ENCODE data around the gene MUC6.

DNA sequence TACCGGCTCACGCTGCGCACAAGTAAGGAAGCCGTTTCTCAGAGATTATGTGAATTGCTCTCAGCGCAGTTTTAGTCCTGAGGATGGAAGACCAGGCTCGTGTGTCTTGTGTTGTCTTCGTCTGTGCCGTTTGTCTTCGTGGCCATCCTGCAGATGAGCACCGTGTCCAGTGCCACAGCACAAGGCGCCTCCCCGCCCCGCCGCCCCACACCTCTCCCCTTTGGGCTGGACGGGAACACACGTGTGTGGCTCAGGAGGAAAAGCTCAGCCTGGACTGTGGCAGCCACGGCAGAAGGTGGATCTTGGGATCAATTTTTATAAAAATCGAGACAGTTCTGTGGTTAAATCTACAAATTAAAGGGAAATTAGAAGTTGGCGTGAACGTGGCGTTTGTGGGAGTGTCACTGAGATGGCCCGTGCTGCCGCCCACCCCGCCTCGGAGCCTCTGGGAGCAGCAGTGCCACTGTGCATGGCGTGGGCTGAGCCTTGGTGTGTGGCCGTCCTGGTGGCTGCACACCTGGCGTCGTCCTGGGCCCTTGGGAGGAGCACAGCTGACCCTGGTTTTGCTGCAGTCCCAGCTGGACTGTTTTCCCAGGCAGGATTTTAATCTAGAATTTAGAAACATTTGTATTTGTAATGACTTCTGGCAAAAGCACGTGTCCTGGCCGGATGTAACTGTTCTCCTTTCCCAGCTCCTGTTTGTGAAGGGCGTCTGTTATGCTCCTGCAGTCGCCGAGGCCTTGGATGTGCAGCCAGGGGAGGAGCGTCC is 25.8 kb downstream of the MUC6 start:
- TF ChIP-seq POLR2AphosphoS5 (IDR thresholded peaks at IDR 0.05; ENCODE audit: low read depth, low read length): no peak
- no peak for TF ChIP-seq TCF12 (IDR thresholded peaks at IDR 0.05)
- TF ChIP-seq, protein P1, sequence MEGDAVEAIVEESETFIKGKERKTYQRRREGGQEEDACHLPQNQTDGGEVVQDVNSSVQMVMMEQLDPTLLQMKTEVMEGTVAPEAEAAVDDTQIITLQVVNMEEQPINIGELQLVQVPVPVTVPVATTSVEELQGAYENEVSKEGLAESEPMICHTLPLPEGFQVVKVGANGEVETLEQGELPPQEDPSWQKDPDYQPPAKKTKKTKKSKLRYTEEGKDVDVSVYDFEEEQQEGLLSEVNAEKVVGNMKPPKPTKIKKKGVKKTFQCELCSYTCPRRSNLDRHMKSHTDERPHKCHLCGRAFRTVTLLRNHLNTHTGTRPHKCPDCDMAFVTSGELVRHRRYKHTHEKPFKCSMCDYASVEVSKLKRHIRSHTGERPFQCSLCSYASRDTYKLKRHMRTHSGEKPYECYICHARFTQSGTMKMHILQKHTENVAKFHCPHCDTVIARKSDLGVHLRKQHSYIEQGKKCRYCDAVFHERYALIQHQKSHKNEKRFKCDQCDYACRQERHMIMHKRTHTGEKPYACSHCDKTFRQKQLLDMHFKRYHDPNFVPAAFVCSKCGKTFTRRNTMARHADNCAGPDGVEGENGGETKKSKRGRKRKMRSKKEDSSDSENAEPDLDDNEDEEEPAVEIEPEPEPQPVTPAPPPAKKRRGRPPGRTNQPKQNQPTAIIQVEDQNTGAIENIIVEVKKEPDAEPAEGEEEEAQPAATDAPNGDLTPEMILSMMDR (IDR thresholded peaks at IDR 0.05): no peak

All from SK-N-SH (cell line).